Adipocyte (in vitro differentiated cells): ENCODE results near the gene ZNF445.
A peak's percentile ranks its signal among the peaks of the same experiment; 100 is the strongest.

Source experiments
- DNase-seq: peaks from one replicate; pipeline ENCODE4 v3.0.0-alpha.2; 2015; ENCODE audit warnings: low read depth
- H3K27me3 ChIP-seq: replicated peaks from 2 replicates; pipeline ENCODE4 v1.7.0; 2013; ENCODE audit warnings: mild to moderate bottlenecking, low read length, moderate library complexity; ENCODE audit not compliant: control insufficient read depth, insufficient read depth
- H3K36me3 ChIP-seq: 2 replicates; pipeline ENCODE4 v1.7.0; 2013; ENCODE audit warnings: low read length, mild to moderate bottlenecking, moderate library complexity; ENCODE audit not compliant: control insufficient read depth, insufficient read depth, severe bottlenecking
- H3K4me1 ChIP-seq: 2 replicates; pipeline ENCODE4 v1.7.0; 2013; ENCODE audit warnings: mild to moderate bottlenecking, low read length, moderate library complexity; ENCODE audit not compliant: control insufficient read depth, insufficient read depth
- H3K4me3 ChIP-seq: 2 replicates; pipeline ENCODE4 v1.7.0; 2013; ENCODE audit warnings: mild to moderate bottlenecking, low read length, moderate library complexity
- H3K9ac ChIP-seq: 2 replicates; pipeline ENCODE4 v1.7.0; 2013; ENCODE audit warnings: mild to moderate bottlenecking, low read length, moderate library complexity
- H3K9me3 ChIP-seq: 2 replicates; pipeline ENCODE4 v1.7.0; 2013; ENCODE audit warnings: mild to moderate bottlenecking, low read length, moderate library complexity; ENCODE audit not compliant: control insufficient read depth

The ZNF445 gene

GRCh38 chr3:44454258-44454657 is 23.2 kb downstream of the ZNF445 start:
- Histone ChIP-seq H3K9me3 (no peaks in the 10 kb centered on the region), H3K9ac (no peak overlapping the region), H3K4me1 (no peaks in the 10 kb centered on the region), H3K27me3 (no peaks in the 10 kb centered on the region), H3K4me3 (no peak overlapping the region), H3K36me3 (peaks cover 81% of the 10 kb centered on the region)
- no peak for DNase-seq

GRCh38 chr3:44451441-44451840 is 26.0 kb downstream of the ZNF445 start:
- Histone ChIP-seq H3K9me3 (peaks cover 22% of the 10 kb centered on the region), H3K9ac (no peak overlapping the region), H3K27me3 (no peaks in the 10 kb centered on the region), H3K4me3 (no peak overlapping the region), H3K36me3 (peaks cover 96% of the 10 kb centered on the region), H3K4me1 (no peaks in the 10 kb centered on the region)
- no peak for DNase-seq

- Histone ChIP-seq H3K4me3 (no peak overlapping the region), H3K9ac (no peak overlapping the region), H3K9me3 (peaks cover 23% of the 10 kb centered on the region), H3K36me3 (peaks cover 75% of the 10 kb centered on the region), H3K27me3 (no peaks in the 10 kb centered on the region), H3K4me1 (no peaks in the 10 kb centered on the region)
- DNase-seq, result no peak
These were observed 30.5 kb downstream of the ZNF445 start for GRCh38 chr3:44446929-44447328.

- no peak overlapping the region for H3K9ac ChIP-seq
- no peaks in the 10 kb centered on the region for H3K27me3 ChIP-seq
- peaks cover 23% of the 10 kb centered on the region for H3K9me3 ChIP-seq
- H3K4me1 ChIP-seq, result peaks cover 6% of the 10 kb centered on the region
- H3K4me3 ChIP-seq, result no peak overlapping the region
- DNase-seq, result no peak
- peaks cover 64% of the 10 kb centered on the region for H3K36me3 ChIP-seq
These were observed 31.7 kb downstream of the ZNF445 start for GRCh38 chr3:44445786-44446185.

- H3K9me3 ChIP-seq, result peaks cover 23% of the 10 kb centered on the region
- DNase-seq, result no peak
- H3K4me3 ChIP-seq, result no peak overlapping the region
- H3K4me1 ChIP-seq, result peaks cover 8% of the 10 kb centered on the region
- no peaks in the 10 kb centered on the region for H3K27me3 ChIP-seq
- peaks cover 57% of the 10 kb centered on the region for H3K36me3 ChIP-seq
- no peak overlapping the region for H3K9ac ChIP-seq
These were observed 32.4 kb downstream of the ZNF445 start for GRCh38 chr3:44444896-44445691.

- DNase-seq, result no peak
- Histone ChIP-seq H3K4me1 (peaks cover 15% of the 10 kb centered on the region), H3K4me3 (no peak overlapping the region), H3K27me3 (no peaks in the 10 kb centered on the region), H3K36me3 (peaks cover 50% of the 10 kb centered on the region), H3K9ac (no peak overlapping the region), H3K9me3 (peaks cover 23% of the 10 kb centered on the region)
These were observed 33.0 kb downstream of the ZNF445 start for GRCh38 chr3:44444437-44444836.

- no peak for DNase-seq
- Histone ChIP-seq H3K4me3 (no peak overlapping the region), H3K4me1 (peaks cover 20% of the 10 kb centered on the region), H3K9ac (no peak overlapping the region), H3K9me3 (peaks cover 13% of the 10 kb centered on the region), H3K27me3 (no peaks in the 10 kb centered on the region), H3K36me3 (peaks cover 33% of the 10 kb centered on the region)
These were observed 34.7 kb downstream of the ZNF445 start for GRCh38 chr3:44442596-44443309.

- Histone ChIP-seq H3K27me3 (no peaks in the 10 kb centered on the region), H3K36me3 (peaks cover 6% of the 10 kb centered on the region), H3K9ac (peak overlapping the region; percentile 78), H3K4me3 (peak overlapping the region; percentile 75), H3K4me1 (peaks cover 20% of the 10 kb centered on the region), H3K9me3 (no peaks in the 10 kb centered on the region)
- DNase-seq, result peak; percentile 38
These were observed 37.8 kb downstream of the ZNF445 start for GRCh38 chr3:44439499-44440295.

- Histone ChIP-seq H3K4me3 (no peak overlapping the region), H3K9ac (no peak overlapping the region)
- DNase-seq, result no peak
These were observed 39.7 kb downstream of the ZNF445 start for GRCh38 chr3:44437800-44438199.

GRCh38 chr3:44436181-44436580 is 41.3 kb downstream of the ZNF445 start:
- no peaks in the 10 kb centered on the region for H3K36me3 ChIP-seq
- H3K9ac ChIP-seq, result no peak overlapping the region
- H3K4me1 ChIP-seq, result peaks cover 17% of the 10 kb centered on the region
- no peaks in the 10 kb centered on the region for H3K9me3 ChIP-seq
- no peak overlapping the region for H3K4me3 ChIP-seq
- DNase-seq, result no peak
- no peaks in the 10 kb centered on the region for H3K27me3 ChIP-seq

More at GRCh38 chr3:44437800-44438199, 39.7 kb downstream of the ZNF445 start:
- Histone ChIP-seq H3K27me3 (no peaks in the 10 kb centered on the region), H3K9me3 (no peaks in the 10 kb centered on the region), H3K4me1 (peaks cover 20% of the 10 kb centered on the region), H3K36me3 (no peaks in the 10 kb centered on the region)
